ENCODE data around the gene IKZF3.

The IKZF3 gene

DNA sequence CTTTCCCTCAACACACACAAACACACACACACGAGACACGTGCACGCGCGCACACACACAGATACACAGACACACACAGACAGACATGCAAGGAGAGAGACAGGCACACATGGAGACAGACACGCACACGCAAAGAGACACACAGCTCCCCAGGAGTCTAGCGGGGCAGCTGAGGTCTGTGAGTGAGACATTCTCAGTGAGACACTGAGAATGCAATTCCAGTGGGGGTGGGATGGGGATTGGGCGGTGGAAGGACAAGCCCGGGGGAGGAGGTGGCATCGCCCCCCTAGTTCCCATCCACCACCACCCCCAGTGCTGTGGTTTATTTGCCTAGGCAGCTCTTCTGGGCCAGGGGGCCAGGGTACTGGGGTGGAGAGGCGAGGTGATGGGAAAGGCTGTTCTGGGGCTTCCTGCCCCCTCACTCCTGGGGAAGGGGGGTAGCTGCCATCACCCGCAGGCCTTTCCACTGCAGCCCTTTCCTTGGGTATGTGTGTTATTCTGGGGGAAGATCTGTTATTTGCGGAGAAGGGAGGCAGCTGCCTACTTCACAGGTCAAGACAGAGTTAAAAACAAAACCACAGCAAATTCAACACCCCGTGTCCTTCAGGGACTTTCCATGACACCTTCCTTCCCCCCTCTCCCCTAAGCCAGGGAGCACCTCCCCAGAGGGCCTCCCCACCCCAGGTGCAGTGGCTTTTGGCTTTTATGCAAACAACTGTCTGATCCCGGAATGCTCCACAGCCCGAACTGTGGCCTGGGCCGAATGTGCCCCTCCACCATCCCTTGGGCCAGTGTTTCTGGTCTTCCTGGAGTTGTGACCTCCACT lies 108.3 kb downstream of the IKZF3 start:
- peaks cover 44% of the 10 kb centered on the region for H3K27me3 Mint-ChIP-seq (ENCODE audit: low read depth)
- peak overlapping the region; percentile 50 to 70 (median 67) for H3K27ac Mint-ChIP-seq
- no peaks in the 10 kb centered on the region for H3K9me3 Mint-ChIP-seq
- TF ChIP-seq, protein P1, sequence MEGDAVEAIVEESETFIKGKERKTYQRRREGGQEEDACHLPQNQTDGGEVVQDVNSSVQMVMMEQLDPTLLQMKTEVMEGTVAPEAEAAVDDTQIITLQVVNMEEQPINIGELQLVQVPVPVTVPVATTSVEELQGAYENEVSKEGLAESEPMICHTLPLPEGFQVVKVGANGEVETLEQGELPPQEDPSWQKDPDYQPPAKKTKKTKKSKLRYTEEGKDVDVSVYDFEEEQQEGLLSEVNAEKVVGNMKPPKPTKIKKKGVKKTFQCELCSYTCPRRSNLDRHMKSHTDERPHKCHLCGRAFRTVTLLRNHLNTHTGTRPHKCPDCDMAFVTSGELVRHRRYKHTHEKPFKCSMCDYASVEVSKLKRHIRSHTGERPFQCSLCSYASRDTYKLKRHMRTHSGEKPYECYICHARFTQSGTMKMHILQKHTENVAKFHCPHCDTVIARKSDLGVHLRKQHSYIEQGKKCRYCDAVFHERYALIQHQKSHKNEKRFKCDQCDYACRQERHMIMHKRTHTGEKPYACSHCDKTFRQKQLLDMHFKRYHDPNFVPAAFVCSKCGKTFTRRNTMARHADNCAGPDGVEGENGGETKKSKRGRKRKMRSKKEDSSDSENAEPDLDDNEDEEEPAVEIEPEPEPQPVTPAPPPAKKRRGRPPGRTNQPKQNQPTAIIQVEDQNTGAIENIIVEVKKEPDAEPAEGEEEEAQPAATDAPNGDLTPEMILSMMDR (IDR thresholded peaks at IDR 0.05; ENCODE audit: unreplicated experiment in 3 of 3) = no peak
- no peaks in the 10 kb centered on the region for H3K36me3 Mint-ChIP-seq (ENCODE audit: low read depth)
- peak overlapping the region; percentile 60 to 74 (median 68) for H3K4me3 Mint-ChIP-seq
- H3K4me1 Mint-ChIP-seq = peaks cover 21% of the 10 kb centered on the region

DNA sequence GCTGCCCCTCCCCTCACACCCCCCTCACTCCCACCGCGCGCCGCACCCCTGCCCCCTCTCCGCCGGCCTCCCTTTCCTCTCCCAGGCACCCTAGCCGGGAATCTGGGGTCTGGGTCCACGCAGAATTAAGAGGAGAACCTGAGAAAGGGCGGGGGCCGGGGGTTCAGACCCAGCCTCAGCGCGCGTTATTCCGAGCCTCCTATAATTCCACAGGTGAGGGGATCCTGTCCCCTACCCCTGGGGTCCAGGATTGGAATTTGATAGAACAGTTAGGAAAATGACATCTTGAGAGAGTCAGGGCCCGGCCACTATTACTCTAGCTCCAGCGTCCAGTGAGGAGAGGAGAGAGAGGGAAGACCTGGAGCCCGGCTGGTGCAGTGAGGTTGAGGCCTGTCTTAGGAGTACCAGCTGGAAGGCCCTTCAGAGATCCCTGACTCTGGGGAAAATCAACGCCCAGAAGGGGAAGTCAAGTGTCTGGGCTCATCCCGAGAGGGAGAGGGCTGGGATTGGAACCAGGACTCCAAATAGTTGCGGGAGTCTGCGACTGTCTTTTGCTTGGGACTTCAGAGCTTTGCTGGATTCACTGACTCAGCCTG lies 109.1 kb downstream of the IKZF3 start:
- Mint-ChIP-seq H3K4me1 (peaks cover 21% of the 10 kb centered on the region), H3K27ac (peak overlapping the region; percentile 33 to 70 (median 67)), H3K9me3 (no peaks in the 10 kb centered on the region), H3K36me3 (ENCODE audit: low read depth) (no peaks in the 10 kb centered on the region), H3K4me3 (peak overlapping the region; percentile 42 to 68 (median 52)), H3K27me3 (ENCODE audit: low read depth) (peaks cover 44% of the 10 kb centered on the region)
- TF ChIP-seq, protein P1 (IDR thresholded peaks at IDR 0.05; ENCODE audit: unreplicated experiment in 3 of 3) = no peak

DNA sequence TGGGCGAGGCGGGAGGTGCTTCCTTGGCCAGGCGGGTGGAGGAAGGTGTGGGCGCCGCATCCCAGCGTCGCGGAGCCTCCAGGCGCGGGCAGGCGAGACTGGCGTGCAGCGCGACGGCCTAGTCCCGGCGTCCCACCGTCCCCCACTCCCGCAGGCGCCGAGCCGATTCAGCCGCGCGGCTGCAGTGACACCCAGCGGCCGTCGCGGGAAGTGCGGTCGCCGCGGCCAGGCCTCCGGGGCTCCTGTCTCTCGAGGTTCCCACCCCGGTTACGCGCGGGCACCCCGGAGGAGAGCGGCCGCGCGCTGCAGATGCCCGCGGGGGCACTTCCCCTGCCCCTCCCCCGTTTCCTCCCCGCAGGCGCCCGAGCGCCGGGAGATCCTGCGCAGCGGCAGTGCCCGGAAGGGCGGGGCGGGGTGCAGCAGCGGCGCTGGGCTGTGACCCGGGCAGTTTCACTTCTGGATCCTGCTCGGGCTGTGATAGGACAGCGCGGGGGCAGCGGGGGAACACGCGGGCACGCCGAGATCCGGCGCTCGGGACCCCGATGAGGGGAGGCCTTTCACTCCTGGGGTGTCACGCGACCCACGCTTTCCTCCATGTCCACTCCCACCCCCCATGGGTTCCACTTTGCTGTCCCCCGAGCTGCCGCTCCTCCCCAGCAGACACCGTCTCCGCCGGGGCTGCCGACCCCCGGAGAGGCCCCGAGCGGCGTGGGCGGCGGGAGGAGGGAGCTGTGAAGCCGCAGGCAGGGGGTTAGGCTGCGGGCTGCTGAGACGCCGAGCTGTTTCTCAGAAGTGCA lies 109.8 kb downstream of the IKZF3 start:
- TF ChIP-seq, protein P1 (IDR thresholded peaks at IDR 0.05; ENCODE audit: unreplicated experiment in 3 of 3) = peak; percentile 99 to 100 (median 99)
- H3K36me3 Mint-ChIP-seq (ENCODE audit: low read depth) = no peaks in the 10 kb centered on the region
- no peaks in the 10 kb centered on the region for H3K9me3 Mint-ChIP-seq
- peak overlapping the region; percentile 41 to 54 (median 50) for H3K4me3 Mint-ChIP-seq
- H3K27ac Mint-ChIP-seq = peak overlapping the region in 2 of 3 experiments; percentile 33 to 67
- peaks cover 21% of the 10 kb centered on the region for H3K4me1 Mint-ChIP-seq
- H3K27me3 Mint-ChIP-seq (ENCODE audit: low read depth) = peaks cover 44% of the 10 kb centered on the region

DNA sequence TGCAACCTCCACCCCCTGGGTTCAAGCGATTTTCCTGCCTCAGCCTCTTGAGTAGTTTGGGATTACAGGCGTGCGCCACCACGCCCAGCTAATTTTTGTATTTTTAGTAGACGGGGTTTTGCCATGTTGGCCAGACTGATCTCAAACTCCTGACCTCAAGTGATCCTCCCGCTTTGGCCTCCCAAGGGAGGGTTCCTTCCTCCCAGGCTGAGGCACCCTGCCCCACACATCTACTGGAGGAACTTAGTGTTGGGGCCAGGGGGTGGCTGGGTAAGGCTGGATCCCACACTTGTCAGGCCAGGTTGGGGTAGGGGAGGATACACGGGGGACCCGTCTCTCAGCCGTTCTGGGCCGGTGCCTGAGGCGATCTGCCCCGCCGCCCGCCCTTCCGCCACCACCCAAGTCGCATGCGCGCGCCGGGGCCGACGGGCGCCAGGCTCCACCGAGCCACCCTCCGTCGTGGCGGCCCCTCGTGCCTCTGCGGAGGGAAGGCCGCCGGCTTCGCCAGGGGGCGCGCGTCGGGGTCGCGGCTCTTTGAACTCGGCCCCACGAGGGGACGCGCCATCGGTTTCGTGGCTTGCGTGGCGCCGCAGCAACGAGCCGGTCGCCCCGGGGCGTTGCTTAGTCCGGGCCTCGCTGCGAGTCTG lies 110.5 kb downstream of the IKZF3 start:
- Mint-ChIP-seq H3K27me3 (ENCODE audit: low read depth) (peaks cover 41% of the 10 kb centered on the region), H3K4me1 (peaks cover 21% of the 10 kb centered on the region), H3K36me3 (ENCODE audit: low read depth) (no peaks in the 10 kb centered on the region), H3K27ac (peak overlapping the region; percentile 66 to 88 (median 81)), H3K4me3 (peak overlapping the region; percentile 72 to 75 (median 73)), H3K9me3 (no peaks in the 10 kb centered on the region)
- TF ChIP-seq, protein P1 (IDR thresholded peaks at IDR 0.05; ENCODE audit: unreplicated experiment in 3 of 3) = no peak

DNA sequence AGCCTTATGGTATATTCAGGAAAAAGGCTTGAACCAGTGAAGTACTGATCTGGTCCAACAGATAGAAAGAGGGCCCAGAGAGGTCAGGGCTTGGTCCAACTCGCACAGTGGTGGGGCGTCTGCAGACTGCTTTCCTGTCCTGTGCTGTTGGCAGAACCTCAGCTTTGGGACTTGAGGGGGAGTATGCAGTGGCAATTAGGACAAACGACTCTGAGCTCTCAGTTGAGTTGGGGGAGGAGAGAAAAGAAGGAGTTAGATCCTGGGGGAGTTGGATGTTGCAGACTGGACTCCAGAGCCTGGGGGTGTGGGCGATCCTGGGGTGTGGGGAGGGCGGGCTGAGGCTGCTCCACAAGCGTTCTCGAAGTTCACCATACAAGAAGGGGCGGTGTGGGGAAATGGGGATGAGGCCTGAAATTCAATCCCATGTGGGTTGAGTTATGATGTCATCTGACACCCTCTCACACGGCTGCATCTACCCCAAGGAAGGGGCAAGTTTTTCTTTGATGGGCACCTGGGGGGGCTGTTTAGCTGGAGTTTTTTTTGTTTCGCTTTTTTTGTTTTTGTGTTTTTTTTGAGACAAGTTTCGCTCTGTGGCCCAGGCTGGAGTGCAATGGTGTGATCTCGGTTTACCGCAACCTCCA lies 111.8 kb downstream of the IKZF3 start:
- Mint-ChIP-seq H3K4me3 (peak overlapping the region; percentile 78 to 87 (median 83)), H3K27me3 (ENCODE audit: low read depth) (peaks cover 29% of the 10 kb centered on the region), H3K4me1 (peaks cover 21% of the 10 kb centered on the region), H3K27ac (peak overlapping the region; percentile 67 to 93 (median 88)), H3K9me3 (no peaks in the 10 kb centered on the region), H3K36me3 (ENCODE audit: low read depth) (no peaks in the 10 kb centered on the region)
- TF ChIP-seq, protein P1 (IDR thresholded peaks at IDR 0.05; ENCODE audit: unreplicated experiment in 3 of 3) = no peak

Data from nephron (organoid).